IPS-18c (cell line): ENCODE data around the gene HSPB6.

Experiments used
- H3K4me3 ChIP-seq: 2 replicates; pipeline ENCODE4 v1.7.0; 2013; ENCODE audit warnings: low read depth, mild to moderate bottlenecking, low read length, moderate library complexity; ENCODE audit not compliant: insufficient read depth
- H3K9me3 ChIP-seq: one replicate; pipeline ENCODE4 v1.6.1; 2013; ENCODE audit warnings: mild to moderate bottlenecking, low read length, moderate library complexity; ENCODE audit not compliant: control insufficient read depth, insufficient read depth

The HSPB6 gene

GRCh38 chr19:35716801-35717664, 39.8 kb downstream of the HSPB6 start:
- H3K9me3 ChIP-seq = no peaks in the 10 kb centered on the region
- H3K4me3 ChIP-seq = peak overlapping the region; percentile 92

DNA sequence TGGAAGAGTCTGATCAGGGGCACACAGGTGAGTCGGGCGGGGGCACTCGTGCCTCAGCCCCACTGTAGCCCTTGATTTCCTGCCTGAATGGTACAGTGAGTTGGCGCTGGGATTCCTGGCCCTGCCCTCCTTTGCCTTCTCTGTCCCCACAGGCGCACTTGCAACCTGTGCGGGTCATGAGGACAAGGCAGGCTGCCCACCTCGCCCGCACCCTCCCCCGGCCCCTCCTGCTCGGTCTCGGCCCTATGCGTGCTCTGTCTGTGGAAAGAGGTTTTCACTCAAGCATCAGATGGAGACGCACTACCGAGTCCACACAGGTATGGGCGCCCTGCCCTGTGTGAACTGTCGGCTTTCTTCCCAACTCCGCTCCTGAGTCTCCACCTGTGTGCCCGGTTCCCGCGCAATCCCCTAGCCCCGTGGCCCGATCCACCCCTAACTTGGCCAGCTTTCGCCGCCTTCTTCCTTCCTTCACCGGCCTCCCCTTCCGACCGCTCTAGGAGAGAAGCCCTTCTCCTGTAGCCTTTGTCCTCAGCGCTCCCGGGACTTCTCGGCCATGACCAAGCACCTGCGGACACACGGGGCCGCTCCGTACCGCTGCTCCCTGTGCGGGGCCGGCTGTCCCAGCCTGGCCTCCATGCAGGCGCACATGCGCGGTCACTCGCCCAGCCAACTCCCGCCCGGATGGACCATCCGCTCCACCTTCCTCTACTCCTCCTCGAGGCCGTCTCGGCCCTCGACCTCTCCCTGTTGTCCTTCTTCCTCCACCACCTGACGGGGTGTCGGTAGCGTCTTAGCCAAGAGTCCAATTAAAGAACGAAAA, 40.6 kb downstream of the HSPB6 start:
- H3K9me3 ChIP-seq = no peaks in the 10 kb centered on the region
- peak overlapping the region; percentile 92 for H3K4me3 ChIP-seq

GRCh38 chr19:35715355-35715809, 41.4 kb downstream of the HSPB6 start:
- peak overlapping the region; percentile 92 for H3K4me3 ChIP-seq
- H3K9me3 ChIP-seq = no peaks in the 10 kb centered on the region

- Histone ChIP-seq H3K9me3 (no peaks in the 10 kb centered on the region), H3K4me3 (no peak overlapping the region)
Measured at GRCh38 chr19:35714601-35715354, 42.1 kb downstream of the HSPB6 start.

- no peak overlapping the region for H3K4me3 ChIP-seq
- no peaks in the 10 kb centered on the region for H3K9me3 ChIP-seq
Measured at GRCh38 chr19:35713904-35714495, 42.8 kb downstream of the HSPB6 start.

DNA sequence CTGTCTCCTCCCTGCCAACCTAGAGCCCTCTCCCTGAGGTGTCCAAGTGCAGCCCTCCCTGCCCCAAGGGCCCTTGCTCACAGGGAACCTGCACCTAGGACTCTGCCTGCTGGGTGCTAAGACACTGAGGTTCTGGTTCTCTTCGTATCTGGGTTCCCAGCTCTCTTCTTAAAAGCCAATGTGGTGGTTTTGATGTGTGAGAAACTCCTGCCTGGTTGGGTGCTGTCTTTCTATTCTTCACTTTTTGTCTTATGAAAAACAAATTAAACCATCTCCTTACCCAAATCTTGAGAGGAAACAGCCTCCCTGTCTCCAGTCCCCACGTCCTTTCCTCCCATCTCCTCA, 43.4 kb downstream of the HSPB6 start:
- H3K4me3 ChIP-seq = no peak overlapping the region
- H3K9me3 ChIP-seq = no peaks in the 10 kb centered on the region

GRCh38 chr19:35712567-35713505, 44.0 kb downstream of the HSPB6 start:
- Histone ChIP-seq H3K9me3 (no peaks in the 10 kb centered on the region), H3K4me3 (no peak overlapping the region)

DNA sequence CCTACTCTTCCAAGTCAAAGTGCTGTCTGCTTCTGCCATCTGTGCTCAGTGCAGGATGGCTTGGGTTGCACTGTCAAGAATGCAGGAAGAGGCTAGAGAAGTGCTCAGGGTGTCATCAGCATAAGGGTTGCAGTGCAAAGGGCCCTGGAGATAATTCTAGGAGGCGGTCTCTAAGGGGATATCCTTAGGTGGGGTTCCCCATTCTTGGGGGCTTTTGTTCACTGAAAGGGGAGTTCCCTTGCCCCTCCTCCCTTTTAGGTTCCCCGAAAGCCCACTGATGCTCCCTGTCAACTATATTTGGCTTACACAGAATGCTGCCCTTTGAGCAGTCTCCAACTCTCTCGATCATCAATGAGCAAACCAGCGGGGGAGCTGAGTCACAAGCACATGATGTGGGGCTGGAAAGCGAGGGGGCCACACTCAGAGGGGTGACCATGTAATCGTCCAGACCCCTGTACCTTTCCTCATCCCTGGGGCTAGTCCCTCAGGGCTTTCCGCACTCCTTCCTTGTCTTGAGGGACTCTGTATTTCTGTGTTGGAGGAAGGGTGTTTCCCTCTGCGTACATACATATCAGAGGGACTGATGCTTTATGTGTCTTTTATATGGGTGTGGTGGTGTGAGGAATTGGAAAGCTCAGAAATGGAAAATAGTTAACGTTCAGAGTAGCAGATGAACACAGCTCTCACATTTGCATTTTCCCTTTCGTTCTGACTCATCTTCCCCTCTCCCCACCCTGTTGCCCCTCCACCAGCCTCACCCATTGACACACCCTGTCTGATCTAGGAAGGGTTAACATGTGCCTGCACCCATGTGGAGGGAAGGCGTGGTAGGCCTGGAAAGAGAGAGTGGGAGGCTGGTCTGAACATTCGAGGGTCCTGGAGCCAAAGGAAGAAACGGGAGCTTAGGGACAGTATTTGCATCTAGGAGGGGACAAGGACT, 45.8 kb downstream of the HSPB6 start:
- Histone ChIP-seq H3K4me3 (no peak overlapping the region), H3K9me3 (no peaks in the 10 kb centered on the region)

DNA sequence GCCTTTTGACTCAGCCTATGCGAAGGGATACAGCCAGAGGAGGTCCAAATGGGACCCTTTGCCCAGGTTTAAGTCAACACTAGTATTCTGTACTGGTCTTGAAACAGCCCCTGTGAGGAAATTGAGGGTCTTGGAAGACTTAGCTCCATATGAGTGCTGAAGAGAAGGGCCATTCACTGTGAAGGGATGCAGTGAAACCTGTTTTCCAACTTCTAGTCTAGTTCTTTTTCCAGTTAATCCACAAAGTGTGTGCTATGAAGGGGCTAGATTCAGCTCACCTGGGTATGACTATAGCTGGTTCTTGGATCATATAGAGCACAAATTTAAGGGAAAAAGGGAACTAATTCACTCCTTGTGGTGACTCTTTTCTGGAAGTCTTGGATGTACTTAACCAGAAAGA, 48.4 kb downstream of the HSPB6 start:
- peaks cover 2% of the 10 kb centered on the region for H3K9me3 ChIP-seq
- H3K4me3 ChIP-seq = no peak overlapping the region
